ENCODE data around the gene KIF22. TPM values are rescaled to one million over a fixed set of nuclear protein-coding genes. Genes with fewer than 3 reads are reported as not detected.

Gene KIF22
- total and polyA plus RNA-seq, 11 donors, result 12.2 to 91.2 (median 32.2) TPM

DNA sequence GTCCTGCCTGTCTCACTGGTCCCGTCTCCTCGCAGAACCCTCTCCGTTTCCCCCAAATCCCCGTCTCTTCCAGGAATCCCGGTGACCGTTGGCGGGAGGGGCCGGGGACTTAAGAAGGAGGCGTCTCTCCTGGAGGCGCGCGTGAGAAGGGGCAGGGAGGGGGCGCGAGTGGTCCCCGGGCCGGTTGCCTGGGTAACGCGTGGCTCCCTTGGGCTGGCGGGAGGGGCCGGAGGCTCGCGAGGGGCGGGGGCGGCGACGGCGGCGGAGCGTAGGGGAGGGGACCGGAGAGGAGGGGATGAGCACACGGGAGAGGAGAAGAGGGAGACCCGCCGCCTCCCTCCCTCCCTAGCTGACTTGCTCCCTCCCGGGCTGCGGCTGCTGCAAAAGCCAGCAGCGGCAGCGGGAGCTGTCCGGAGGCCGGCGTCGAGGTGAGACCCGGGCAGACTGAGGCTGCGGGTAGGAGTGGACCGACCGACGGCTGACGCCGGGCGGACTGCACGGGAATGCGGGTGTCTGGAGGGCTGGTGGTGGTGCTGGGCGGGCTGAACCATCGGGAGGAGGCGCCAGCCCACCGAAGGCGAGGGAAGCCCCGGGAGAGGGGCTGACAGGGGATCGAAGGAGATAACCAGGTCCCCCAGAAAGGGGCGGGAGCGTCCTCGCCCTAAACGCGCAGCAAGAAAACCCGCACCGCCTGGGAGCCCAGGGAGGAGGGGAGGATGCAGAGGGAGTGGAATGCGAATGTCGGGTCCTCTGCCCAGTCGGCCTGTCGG lies 21.5 kb downstream of the KIF22 start, which contains the start of gene PRRT2:
PRRT2 (plus strand) TSS at position 298 of the 770 bp plus-strand sequence. CDS start 862 bp downstream, outside the sequence.
- peak within 1 kb of the TSS; percentile 82 to 99 (median 92) for H3K27ac ChIP-seq
- DNase-seq (peak; percentile 69 to 87 (median 81)), ATAC-seq (peak in 1 of 4 donors; percentile 0)
- TF ChIP-seq, protein P1, sequence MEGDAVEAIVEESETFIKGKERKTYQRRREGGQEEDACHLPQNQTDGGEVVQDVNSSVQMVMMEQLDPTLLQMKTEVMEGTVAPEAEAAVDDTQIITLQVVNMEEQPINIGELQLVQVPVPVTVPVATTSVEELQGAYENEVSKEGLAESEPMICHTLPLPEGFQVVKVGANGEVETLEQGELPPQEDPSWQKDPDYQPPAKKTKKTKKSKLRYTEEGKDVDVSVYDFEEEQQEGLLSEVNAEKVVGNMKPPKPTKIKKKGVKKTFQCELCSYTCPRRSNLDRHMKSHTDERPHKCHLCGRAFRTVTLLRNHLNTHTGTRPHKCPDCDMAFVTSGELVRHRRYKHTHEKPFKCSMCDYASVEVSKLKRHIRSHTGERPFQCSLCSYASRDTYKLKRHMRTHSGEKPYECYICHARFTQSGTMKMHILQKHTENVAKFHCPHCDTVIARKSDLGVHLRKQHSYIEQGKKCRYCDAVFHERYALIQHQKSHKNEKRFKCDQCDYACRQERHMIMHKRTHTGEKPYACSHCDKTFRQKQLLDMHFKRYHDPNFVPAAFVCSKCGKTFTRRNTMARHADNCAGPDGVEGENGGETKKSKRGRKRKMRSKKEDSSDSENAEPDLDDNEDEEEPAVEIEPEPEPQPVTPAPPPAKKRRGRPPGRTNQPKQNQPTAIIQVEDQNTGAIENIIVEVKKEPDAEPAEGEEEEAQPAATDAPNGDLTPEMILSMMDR (IDR thresholded peaks at IDR 0.05), result no peak
- no peak for TF ChIP-seq POLR2A (IDR thresholded peaks at IDR 0.05)
- H3K27me3 ChIP-seq, result peaks cover 0 to 4% (median 0%) of the 10 kb centered on the region in 9 donors
- peak within 1 kb of the TSS; percentile 26 to 73 (median 62) for H3K4me3 ChIP-seq
- H3K36me3 ChIP-seq, result peaks cover 0 to 25% (median 18%) of the 10 kb centered on the region in 9 donors
- WGBS, 4 donors, result 3 to 7% (median 4%) methylated on average over 47 to 68 of the region's 69 CpGs
- intact Hi-C loops (cut with DNase I), result loop anchor here in 5 of 10 donors (5.0 to 10.0 kb wide), 5 partner anchors 35 to 193 kb away; partner anchors contain the start of genes HIRIP3 (in 1 of the 5) and INO80E (in 1 of the 5)
- peaks cover 6 to 83% (median 67%) of the 10 kb centered on the region in 12 donors for H3K4me1 ChIP-seq
- H3K9me3 ChIP-seq, result no peaks in the 10 kb centered on the region

GRCh38 chr16:29812754-29813643 lies 22.4 kb downstream of the KIF22 start:
- TF ChIP-seq, protein P1 (IDR thresholded peaks at IDR 0.05), result no peak
- TF ChIP-seq POLR2A (IDR thresholded peaks at IDR 0.05), result no peak
- intact Hi-C loops (cut with DNase I), result loop anchor here in 5 of 10 donors (5.0 to 10.0 kb wide), 5 partner anchors 34 to 192 kb away; partner anchors contain the start of genes HIRIP3 (in 1 of the 5) and INO80E (in 1 of the 5)
- Histone ChIP-seq H3K36me3 (peaks cover 0 to 27% (median 18%) of the 10 kb centered on the region in 9 donors), H3K9me3 (no peaks in the 10 kb centered on the region), H3K27ac (peak overlapping the region in 10 of 12 donors; percentile 82 to 99 (median 92)), H3K4me1 (peaks cover 6 to 81% (median 68%) of the 10 kb centered on the region in 12 donors), H3K27me3 (peaks cover 0 to 4% (median 0%) of the 10 kb centered on the region in 9 donors), H3K4me3 (peak overlapping the region; percentile 26 to 73 (median 62))
- WGBS, 4 donors, result 69 to 79% (median 77%) methylated on average over 8 to 9 of the region's 9 CpGs
- ATAC-seq (no peak), DNase-seq (no peak)

DNA sequence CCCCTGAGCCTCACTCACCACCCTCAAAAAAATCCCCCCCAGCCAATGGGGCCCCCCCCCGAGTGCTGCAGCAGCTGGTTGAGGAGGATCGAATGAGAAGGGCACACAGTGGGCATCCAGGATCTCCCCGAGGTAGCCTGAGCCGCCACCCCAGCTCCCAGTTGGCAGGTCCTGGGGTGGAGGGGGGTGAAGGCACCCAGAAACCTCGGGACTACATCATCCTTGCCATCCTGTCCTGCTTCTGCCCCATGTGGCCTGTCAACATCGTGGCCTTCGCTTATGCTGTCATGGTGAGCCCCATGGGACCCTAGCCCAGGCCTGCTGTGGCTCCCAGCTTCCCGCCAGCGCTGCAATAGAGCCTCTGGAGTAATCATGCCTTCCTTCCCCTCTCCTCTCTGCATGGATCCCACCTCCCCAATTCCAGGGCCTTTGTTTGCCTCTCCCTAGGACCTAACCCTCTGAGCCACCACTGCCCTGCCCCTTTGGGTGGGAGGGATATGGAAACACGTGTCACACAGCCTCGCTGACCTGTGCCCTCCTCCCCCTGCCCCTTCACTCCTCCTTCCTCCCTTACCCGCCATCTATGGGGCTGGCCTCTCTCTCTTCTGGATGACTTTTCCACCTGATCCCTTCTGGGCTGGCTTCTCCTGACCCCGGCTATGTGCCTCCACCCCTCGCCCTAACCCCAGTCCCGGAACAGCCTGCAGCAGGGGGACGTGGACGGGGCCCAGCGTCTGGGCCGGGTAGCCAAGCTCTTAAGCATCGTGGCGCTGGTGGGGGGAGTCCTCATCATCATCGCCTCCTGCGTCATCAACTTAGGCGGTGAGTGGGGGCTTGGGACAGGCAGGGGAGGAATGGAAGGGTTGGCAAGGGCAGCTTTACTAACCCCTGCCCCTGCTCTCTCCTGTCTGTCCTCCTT lies 23.4 kb downstream of the KIF22 start:
- no peak for DNase-seq
- Histone ChIP-seq H3K36me3 (peaks cover 0 to 29% (median 21%) of the 10 kb centered on the region in 9 donors), H3K4me1 (peaks cover 6 to 76% (median 60%) of the 10 kb centered on the region in 12 donors), H3K4me3 (no peak overlapping the region), H3K9me3 (no peaks in the 10 kb centered on the region), H3K27me3 (peaks cover 0 to 4% (median 0%) of the 10 kb centered on the region in 9 donors), H3K27ac (peak overlapping the region in 3 of 12 donors; percentile 10 to 97 (median 92))
- intact Hi-C loops (cut with DNase I), result loop anchor here in 5 of 10 donors (5.0 to 10.0 kb wide), 5 partner anchors 33 to 191 kb away; partner anchors contain the start of genes HIRIP3 (in 1 of the 5) and INO80E (in 1 of the 5)
- TF ChIP-seq, protein P1 (IDR thresholded peaks at IDR 0.05), result no peak
- no peak for TF ChIP-seq POLR2A (IDR thresholded peaks at IDR 0.05)
- no peak for ATAC-seq
- 75 to 78% (median 76%) methylated on average over 23 to 24 of the region's 24 CpGs for WGBS, 4 donors

Measured in heart left ventricle (tissue), 16 donors.